Stimulated activated CD8-positive, alpha-beta memory T cell treated with anti-CD3 and anti-CD28 coated beads, Interleukin-12 subunit alpha, Interleukin-12 subunit beta, amount 100 ng/mL, for 1 hour (primary cell): ENCODE measurements around the gene OSBP2.

Experiments used
- DNase-seq: peaks from one replicate; pipeline ENCODE4 v3.0.0-alpha.2; 2020; ENCODE audit warnings: low read depth

OSBP2 gene

DNA sequence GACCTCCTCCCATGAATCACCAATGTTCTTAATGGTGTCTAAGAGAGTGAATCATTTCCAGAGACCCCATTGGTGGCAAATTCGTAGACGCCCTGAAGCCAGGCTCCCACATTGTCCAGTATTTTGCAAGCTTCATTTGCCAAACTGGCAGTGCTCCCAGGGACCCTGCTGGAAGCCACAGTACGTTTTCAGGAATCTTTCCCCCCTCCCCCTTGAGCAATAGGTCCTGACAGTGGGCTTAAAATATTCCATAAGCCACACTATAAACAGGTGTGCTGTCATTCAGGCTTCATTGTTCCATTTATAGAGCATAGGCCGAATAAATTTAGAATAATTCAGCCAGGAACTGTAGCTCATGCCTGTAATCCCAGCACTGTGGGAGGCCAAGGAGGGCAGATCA, 148.6 kb downstream of the OSBP2 start:
- DNase-seq, result no peak

DNA sequence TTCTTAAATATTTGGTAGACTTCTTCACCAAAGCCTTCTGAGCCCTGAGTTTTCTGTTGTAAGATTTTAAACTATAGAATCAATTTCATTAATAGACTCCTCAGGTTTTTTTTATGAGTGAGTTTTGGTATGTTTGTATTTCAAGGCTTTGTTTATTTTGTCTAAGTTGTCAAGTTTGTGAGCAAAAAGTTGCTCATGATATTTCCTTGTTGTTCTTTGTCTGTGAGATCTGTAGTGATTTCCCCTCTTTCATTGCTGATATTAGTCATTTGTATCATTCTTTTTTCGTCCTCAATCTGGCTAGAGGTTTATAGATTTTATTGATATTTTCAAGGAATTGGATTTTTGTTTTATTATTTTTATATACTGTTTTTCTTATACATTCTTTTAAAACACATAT, 152.9 kb downstream of the OSBP2 start:
- no peak for DNase-seq

DNA sequence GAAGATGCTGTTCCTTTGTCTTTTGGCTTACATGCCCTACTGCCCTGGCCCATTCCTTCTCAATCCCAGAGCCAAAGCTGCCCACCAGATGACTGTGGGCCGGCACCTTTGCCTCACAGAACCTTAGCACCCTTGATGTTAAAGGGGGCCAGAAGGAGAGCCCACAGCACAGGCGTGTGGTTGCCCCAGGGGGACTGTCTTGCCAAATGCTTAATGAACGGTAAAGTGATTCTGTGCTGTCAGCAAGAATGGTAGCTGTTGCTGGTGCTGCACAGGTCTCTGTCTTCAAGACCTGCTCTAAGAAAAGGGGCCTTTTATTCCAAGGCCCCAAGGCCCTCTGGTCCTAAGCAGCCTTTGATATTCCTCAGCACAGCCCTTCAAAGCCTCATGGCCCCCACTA, 160.6 kb downstream of the OSBP2 start:
- DNase-seq, result no peak

DNA sequence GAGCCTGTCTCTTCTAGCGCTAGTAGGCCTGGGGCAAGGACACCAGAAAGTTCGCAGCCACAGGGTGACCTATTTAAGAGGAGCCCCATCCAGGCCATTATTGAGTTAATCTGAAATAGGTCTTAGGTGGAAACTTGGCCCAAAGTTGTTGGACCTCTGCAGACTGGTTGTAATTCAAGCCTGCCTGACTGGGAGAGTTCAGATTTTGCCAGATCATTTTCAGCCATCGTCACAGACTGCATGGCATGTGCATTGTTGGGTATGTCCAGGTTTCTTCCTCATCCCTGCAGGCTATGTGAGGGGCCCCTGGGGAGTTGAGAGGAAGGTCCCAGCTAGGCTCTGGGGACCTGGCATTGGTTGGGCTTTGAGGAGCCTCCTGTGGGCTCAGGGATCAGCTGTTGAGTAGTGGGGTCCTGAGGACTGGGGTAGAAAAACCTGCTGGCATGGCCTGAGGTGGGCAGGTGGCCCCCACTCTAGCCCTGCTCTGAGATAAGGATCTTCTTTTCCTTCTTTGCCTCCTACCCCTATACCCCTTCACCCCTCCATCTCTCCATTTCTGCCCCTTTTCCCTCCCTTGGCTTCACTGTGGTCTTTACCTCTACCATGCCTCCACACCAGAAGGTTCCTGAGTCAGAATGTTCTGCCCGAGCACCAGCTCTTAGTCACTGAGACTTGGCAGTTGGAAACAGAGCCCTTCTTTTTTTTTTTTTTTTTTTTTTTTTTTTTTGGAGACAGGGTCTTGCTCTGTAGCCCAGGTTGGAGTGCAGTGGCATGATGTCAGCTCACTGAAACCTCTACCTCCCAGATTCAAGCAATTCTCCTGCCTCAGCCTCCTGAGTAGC, 161.2 kb downstream of the OSBP2 start:
- no peak for DNase-seq

DNA sequence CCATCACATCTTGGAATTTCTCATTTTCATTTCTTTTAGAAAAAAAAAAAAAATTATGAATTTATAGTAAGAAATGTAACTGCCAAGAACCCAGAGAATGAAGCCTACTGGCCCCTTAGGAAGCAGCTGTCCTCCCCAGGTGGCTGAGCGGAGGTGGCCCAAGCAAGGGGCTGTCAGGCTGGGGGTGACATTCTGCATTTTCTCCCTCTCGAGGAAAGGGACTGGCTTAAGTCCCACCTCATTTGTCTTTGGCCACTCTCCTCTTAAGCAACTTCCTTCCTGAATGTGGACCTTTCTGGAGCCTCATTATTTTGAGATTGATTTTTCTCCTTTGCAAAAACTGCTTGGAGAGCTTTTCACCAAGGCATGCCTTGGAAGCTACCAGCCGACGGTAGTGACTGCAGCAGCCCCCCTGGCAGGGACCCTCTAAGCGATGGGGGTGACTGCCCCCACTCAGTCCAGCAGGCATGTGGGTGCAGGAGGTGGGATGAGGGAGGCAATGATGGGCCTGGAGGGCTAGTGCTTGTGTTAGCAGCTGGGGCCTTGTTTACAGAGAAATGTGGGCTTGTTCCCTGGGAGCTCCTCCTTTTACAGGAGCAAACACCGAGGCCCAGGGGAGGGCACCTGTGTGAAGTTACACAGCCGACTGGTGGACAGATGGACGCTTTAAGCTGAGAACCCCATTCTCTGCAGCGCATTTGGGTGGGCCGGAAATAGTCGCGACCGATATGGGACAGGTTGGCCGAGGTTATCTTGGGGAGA, 162.2 kb downstream of the OSBP2 start:
- no peak for DNase-seq

DNA sequence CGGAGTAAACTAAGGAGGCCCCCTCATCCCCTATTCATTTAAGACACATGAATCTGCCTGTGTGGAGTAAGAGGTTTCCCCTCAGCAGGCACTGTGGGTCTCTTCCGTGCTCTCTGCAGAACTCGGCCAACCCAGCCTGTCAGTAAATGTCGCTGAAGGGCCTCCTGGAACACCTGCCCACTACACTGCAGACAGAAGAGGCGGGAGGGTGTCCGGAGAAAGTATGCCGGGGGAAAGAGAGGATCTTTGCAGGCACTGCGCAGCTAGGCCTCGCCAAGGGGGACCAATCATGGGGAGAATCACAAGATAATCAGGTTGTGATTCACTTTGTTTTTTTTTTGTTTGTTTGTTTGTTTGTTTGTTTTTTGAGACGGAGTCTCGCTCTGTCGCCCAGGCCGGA, 163.1 kb downstream of the OSBP2 start:
- DNase-seq, result no peak

DNA sequence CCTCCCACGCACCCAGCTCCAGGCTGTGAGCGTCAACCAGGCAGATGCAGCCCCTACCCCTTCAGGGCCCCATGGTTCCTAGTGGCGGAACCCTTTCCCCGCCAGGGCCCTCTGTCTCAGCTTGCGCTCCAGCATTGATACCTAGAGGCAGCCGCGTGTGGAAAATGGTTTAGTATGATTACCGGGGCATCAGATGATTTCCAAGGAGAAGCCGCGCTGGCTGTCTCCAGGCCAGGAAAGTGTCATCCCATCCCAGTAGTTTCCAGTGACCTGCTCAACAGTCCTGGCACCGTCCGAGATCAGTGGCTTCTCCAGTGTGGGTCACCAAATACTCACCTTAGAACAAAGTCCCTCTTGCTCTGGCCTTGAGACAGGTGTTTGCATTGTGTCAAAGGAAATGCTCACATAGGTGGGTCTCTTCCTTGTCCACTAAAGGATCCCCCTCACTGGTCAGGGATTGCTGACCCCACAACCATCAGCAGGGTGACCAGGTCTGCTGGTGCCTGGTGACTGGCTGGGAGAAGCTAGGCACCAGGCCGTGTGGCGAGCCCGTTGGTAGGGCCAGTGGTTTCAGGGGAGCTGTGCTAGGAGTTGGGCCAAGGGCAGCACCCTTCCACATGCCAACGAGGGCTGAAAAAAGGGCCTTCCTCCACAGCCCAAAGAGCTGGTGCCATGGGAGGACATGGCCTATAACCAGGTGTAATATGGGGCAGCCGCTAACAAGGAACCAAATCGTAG, 164.5 kb downstream of the OSBP2 start:
- DNase-seq, result no peak

DNA sequence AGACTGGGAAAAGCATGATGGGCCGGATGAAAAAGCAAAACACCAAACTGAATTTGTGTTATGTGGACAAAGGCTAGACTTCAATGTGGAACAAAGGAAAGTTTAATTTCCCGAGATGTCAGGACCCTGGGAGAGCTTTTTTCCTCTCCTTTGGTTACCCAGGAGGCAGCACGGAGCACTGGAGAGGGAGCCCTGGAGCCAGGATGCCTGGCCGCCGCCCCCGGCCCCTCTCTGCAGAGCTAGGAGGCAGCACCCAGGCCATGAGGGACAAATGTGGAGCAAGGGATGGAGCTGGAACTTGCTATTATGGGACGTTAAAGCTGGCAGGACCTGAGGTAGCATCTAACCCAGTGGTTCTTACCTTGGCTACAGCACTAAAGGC, 165.0 kb downstream of the OSBP2 start:
- no peak for DNase-seq

DNA sequence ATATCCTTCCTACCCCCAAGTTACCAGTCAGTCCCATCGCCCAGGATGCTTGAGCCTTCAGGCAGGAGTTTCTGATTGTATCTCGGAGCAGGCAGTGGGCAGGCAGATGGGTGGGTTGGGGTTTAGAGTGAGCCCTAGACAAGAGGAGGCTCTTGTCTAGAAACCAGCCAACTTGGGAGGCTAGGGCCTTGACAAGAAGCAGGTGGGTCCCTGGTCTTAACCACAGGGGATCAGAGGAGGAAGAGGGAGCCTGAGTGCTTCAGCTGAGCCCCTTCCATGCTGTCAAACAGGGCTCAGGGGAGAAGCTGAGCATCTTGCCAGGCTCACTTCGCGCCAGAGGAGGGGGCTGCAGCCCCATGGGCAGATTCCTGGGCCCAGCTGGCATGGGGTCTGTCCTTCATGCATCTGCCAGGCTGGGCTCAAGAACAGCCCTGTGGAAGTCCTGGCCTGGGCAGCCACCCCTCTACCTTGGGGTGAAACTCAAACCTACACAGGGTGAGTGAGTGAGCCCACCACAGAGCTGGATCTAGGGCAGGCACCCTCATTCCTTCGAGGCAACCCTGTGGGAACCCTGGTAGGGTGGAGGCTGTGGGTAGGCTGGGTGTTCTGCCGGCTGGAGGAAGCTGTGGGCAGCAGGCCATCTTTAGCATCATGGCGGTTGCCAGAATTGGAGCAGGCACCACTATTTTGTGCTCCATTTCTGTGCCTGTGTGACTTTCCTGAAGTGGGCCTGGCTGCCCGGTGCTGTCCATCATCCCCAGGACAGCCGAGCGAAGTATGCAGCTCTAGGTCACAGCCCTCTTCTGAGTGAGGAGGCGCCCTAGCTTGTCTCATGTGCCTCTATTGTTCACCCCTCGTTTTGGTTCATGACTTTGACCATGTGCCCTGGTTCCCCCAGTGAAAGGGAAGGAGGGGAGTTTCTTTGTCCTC, 165.8 kb downstream of the OSBP2 start:
- DNase-seq, result no peak

DNA sequence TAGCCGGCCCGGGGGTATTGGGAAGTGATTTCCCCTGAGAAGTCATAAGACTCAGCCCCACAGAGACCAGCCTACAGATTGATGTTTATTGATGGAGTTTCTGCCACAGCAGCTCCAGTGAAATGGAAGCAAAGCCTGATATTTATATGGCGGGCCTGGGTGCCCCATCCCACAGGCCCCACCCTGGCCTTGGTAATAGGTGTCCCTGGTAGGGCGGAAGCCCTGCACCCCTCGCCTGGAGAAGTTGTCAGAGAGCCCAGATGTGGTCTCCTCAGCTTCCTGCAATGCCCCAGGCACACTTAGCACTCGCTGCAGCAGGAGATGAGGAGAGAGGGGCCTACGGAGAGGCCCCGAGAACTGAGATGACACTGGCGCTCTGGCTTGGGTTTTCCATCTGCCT, 166.5 kb downstream of the OSBP2 start:
- DNase-seq, result no peak

DNA sequence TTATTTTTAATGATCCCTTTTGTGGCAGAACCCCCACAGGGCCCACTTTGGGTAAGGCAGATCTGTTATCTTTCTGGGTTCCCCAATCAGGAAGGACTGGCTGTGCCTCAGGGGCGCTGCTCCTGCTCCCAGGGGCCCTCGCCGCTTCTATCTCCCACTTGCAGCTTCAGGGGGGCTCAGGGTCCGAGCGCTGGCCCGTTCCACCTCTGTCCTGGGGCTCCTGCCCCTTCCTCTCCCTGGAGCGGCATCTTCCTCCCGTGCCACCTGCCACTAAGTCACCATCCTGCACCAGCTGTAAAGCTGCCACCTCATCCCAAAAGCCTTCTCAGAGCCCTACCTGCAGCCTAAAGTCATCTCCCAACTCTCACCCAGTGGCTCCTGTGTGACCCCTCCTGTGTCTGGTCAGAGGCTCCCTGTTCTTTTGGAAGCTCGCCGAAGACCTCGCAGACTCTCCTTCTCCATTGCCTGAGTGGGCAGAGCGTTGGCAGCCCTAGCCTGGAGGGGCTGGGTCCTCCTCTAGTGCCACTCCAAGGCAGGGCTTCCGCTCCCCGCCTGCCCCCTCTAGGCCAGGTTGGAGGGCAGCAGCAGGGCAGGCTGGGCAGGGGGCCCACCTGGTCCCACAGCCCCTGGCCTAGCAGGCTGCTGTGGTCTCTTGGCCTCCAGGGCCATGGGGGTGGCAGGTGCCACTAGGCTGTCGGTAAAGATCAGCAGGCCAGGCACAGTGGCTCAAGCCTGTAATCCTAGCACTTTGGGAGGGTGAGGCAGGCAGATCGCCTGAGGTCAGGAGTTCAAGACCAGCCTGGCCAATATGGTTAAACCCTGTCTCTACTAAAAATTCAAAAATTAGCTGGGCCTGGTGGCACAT, 167.2 kb downstream of the OSBP2 start:
- no peak for DNase-seq

DNA sequence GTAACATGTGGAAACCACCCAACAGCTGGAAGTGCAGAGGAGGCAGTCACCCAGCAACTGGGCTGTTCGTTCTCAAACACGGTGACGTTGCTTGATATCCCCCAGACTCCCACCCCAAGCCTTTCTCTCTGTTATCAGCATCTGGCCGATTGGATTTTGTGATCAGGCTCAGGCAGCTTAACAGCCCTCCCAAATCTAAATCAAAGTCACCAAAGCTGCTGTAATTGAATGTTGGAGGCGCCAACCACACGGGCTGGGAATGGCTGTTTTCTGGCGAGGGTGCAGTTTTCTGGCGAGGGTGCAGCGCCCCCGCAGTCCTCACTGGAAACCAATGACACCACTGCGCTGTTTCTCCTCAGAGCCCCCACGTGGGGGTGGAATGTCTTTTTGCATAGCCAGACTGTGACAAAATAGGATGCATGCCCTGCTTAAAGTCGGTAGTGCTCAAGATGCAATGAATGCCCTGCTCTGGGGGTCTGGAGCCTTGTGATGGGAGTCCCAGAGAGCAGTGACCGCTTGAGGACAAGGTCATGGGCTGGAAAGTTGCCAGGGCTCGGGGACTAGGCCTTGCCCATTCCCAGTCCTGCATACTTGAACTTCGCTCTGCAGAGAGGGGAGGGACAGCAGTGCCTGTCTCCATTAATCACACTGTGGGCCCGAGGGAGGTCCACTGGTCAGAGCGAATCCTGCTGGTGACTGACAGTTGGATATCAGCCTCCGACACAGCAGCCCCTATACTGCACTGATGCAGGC, 168.6 kb downstream of the OSBP2 start:
- no peak for DNase-seq

DNA sequence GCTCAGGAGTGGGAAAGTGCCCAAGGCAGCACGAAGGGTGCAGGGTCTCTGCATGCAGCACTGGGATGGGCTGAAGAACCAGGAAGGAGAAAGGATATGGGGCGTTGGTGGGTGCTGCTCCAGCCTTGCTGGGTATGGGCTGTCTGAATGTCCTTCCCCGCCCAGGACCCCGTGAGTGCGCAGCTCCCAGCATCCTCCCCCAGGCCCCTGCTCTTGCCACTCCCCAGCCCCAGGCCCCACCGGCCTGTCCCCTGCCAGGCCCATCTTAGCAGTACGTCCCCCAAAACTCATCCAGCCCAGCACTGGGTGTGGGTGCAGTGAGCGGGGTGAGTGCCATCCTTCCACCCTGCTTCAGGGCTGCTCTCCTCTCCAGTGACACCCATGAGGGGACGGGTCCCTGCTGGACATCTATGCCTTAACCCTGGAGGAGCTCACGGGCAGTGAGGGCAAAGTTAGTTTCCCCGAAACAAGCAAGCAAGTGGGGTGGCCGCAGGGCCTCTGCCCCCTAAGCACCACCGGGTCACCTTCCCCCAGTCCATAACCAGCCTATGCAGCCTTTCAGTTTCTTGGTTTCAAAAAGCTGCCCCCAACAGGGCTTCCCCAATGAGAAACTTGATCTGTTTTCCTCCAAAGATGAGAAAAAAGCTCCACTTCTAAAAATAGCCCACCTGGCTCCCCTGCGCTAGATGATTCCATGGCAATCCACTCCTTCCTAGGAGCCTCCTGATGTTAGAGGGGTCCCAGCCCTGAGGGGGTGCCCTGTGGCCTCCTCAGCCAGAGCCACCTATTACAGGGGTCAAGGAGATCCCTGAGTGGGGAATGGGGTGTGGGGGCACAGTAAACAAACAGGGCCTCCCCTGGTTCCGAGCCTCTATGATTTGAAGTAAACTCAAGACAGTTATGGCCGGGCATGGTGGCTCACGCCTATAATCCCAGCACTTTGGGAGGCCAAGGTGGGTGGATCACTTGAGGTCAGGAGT, 170.1 kb downstream of the OSBP2 start:
- no peak for DNase-seq

DNA sequence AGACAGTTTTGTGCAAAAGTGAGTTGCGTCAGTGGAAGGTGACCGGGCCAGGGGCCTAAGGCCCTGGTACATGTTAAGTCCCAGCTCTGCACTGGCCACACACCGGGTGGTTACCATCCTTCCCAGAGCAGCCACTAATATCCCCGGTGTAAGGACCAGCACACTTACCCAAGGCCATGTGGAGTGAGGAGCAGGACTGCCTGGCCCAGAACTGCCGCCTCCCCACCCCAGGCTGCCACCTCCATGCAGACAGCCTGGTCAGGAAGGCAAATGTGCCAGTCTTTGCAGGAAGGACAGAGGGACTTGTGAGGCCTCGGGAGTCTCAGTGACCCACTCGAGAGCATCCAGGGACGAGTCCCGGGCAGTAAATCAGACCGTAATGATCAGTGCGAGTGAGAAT, 171.0 kb downstream of the OSBP2 start:
- no peak for DNase-seq

DNA sequence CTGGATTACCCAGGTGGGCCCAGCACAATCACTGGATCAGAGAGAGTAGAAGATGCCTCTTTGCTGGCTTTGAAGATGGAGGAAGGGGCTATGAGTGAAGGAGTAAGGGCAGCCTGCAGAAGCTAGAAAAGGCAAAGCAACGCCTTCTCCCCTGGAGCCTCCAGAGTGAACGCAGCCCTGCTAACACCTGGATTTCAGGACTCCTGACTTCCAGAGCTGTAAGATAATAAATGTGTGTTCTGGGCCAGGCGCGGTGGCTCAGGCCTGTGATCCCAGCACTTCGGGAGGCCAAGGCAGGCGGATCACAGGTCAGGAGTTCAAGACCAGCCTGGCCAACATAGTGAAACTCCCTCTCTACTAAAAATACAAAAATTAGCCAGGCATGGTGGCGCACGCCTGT, 171.5 kb downstream of the OSBP2 start:
- no peak for DNase-seq

DNA sequence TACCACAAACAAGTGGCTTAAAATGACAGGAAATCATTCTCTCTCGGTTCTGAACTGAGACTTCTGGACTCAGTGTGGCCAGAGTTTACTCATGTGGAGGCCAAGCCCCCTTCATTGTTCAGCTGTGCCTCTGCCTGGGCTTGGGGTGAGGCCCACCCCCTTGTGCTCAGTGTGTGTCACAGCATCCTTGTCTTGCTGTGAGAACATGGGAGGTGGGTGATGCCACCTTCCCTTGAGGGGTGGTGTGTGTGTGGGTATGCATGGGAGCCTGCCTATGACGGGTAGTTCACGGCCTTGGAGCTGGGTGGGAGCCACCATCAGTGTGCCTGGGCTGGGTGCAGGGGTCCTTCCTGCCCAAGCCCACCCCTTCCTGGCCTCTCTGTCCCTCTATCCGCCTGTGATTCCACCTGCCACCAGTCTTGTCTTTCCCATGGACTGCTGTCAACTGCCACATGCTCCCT, 172.2 kb downstream of the OSBP2 start:
- no peak for DNase-seq

DNA sequence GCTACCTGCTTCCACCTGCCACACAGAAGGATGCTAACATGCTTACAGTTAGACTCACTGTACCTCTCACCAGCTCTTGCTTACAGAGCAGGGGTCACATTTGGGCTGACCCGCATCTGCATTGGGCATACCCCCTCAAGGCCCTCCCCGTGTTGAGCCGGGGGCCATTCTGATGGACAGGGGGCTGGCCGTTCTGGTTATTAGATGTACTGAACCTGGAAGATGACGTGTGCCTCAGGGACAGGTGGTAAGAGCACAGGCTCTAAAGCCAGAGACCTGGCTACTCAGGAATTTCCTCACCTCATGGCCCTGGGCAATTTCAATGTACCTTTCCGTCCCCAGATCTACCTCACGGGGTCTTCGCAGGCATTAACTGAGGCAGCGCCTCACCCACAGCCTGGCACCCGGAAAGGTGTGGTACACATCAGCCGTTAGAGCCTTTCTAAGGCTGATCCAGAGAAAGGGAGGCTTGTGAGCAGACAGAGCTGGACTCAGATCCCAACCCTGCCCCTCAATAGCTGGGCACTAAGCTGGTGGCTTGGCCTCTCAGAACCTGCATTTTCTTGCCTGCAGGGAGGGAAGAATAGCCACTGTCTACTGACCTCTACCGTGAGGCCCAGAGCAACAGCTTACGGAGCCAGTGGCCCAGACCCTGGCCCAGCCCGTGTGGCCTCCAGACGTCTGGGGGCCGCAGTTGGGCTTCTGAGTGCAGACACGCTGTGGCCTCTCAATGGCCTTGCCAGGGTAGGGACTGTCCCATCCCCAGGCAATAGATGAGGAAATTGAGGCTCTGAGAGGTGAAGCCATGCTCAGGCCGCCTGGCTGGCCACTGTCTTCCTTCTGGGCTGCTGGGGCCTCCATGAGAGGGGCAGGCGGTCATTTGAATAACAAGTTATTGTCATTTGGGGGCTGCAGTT, 173.3 kb downstream of the OSBP2 start:
- DNase-seq, result no peak
